NK-92 treated with Interleukin-12 subunit alpha and Interleukin-12 subunit beta, amount 100 ng/mL, for 24 hours (cell line): ENCODE measurements around the gene TOMM40L.
"Not testable (repeated sequence)": the region's sequence is repeated elsewhere in the genome, so short reads cannot be mapped to it uniquely, and the experiment has no call there.

Experiments used
- DNase-seq: peaks from one replicate; lab custom pipeline; 2025; lab: John Stamatoyannopoulos, UW

TOMM40L gene

DNA sequence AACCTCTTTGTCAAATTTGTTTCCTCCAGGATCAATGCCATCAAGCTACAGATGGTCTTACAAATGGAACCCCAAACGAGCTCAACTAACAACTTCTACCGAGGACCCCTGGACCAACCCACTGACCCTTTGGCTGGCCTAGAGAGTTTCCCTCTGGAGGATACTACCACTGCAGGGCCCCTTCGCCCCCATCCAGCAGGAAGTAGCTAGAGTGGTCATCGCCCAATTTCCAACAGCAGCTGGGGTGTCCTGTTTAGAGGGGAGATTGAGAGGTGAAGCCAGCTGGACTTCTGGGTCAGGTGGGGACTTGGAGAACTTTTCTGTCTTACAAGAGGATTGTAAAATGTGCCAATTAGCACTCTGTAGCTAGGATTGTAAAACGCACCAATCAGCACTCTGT, 31.2 kb downstream of the TOMM40L start:
- not testable (repeated sequence) for DNase-seq

GRCh38 chr1:161258439-161259344, 32.8 kb downstream of the TOMM40L start, which contains the start of gene PCP4L1:
Gene PCP4L1, plus strand, starts transcription at chr1:161258745. Its CDS starts 230 bp downstream, at chr1:161258975.
- no peak for DNase-seq

DNA sequence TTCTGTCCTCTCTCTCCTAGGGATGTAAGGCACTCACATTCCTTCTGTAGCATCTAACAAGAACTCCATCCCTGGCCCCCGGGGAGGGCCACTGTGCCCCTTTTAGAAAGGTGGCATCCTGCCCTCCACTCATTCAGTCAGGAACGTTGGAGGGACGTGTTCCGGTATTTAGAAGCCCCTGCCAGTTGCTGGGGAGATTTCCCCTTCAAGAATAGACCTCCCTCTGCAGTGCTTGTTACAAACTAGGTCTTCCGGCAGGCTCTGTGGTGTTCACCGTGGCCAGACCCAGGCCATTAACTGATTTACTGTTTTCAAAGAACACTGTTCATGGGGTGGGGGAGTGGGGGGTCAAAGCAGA, 33.5 kb downstream of the TOMM40L start:
- no peak for DNase-seq

DNA sequence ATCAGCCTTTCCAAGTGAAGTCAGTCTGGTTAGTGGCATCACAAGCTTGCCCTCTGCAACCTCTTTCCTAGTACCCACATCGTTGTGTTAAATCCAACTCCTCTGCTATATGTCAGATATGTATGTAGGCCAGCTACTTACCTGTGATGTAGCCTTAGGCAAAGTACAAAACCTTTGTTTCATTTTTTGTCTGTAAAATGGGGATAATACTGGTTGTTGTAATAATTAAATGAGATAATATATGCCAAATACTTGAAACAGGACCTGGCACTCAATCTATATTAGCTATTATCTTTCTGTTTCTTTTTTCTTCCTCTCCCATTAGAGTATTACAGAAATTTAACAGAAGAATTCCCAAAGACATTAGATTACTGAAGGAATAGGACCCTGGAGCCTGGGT, 33.9 kb downstream of the TOMM40L start:
- no peak for DNase-seq

GRCh38 chr1:161260376-161261260, 34.8 kb downstream of the TOMM40L start:
- DNase-seq: no peak

- no peak for DNase-seq
These were observed 35.7 kb downstream of the TOMM40L start for GRCh38 chr1:161261261-161262235.

DNA sequence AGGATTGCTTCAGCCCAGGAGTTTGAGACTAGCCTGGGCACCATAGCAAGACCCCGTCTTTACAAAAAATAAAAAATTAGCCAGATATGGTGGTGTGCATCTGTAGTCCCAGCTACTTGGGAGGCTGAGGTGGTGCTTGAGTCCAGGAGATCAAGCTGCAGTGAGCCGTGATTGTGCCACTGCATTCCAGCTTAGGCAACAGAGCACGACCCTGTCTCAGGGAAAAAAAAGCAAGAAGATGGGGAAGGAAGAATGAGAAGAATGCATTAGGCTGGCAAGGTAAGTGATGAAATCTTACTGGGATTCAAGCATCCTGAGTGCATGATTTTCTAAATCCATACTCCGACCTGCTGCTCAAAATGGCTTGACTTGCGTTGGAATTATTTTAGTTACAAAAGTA, 39.4 kb downstream of the TOMM40L start:
- DNase-seq: no peak

GRCh38 chr1:161266202-161266601, 40.3 kb downstream of the TOMM40L start:
- DNase-seq: no peak

DNA sequence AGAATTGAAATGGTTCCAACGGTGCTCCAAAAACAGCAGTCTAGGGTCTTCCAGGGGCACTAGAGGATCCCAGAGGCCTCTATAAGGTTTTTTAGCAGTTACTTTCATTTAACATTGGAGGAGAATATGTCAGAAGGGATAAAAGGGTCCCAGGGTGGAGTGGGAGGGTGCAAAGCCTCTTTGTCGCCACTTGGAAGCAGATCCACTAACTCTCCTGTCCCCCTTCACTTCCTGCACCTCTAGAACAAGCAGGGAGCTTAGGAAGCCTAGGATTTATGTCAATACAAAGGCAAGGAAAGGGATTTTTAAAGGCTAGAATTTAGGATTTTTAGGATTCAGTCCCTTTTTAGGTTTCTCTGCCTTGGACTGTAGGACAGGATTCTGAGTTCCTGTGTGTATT, 41.0 kb downstream of the TOMM40L start:
- no peak for DNase-seq

- no peak for DNase-seq
These were observed 41.5 kb downstream of the TOMM40L start for GRCh38 chr1:161267321-161267720.

- DNase-seq: no peak
These were observed 47.5 kb downstream of the TOMM40L start for GRCh38 chr1:161273402-161273801.

DNA sequence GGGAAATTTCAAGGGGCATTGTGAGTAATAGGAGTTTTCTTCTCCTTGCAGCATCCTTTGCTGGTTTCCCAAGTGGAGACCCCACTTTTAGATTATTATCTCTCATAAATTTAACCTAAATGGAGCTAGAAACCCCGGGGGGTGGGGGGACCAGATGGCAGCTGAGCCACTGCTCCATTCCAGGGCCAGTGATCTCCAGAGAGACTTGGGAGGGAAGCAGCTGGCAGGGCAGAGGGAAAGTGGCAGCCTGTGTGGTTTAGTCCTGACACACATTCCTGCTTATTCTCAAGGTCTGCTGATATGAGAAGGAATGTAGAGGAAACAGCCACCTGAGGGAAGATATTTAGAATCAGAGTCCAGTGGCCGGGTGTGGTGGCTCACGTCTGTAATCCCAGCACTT, 49.0 kb downstream of the TOMM40L start:
- DNase-seq: no peak
